ENCODE data around the gene DCANP1. TPM values are rescaled to one million over a fixed set of nuclear protein-coding genes. Genes with fewer than 3 reads are reported as not detected.

The DCANP1 gene
- total RNA-seq, 1 donor from 2014 or later: not detected

DNA sequence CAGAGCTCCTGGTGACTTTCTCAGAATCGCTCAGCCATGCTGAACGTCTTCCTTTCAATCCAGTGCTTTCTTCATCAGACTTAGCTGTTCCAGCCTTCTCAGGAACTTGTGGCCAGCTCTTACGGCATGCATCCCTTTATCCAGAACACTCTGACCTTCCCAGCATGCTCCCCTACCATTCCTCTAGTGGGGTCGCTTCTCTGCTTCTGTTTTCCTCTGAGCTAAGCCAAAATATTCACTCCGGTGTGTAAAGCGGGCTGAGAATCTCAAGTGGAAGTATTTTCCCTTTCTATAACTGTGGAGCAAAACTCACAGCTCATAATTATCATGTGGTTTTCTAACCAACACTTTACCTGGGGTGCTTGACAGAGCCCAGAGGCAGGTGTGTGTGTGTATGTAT, 6.2 kb downstream of the DCANP1 start:
- Mint-ChIP-seq H3K9me3 (no peaks in the 10 kb centered on the region), H3K4me3 (no peak overlapping the region), H3K36me3 (ENCODE audit: low read depth) (no peaks in the 10 kb centered on the region), H3K27me3 (ENCODE audit: insufficient read depth) (peaks cover 5% of the 10 kb centered on the region), H3K4me1 (ENCODE audit: low read depth) (no peaks in the 10 kb centered on the region), H3K27ac (no peak overlapping the region)
- no peak for DNase-seq (ENCODE audit: low spot score)
- intact Hi-C loops (cut with micrococcal nuclease): no loop called here

DNA sequence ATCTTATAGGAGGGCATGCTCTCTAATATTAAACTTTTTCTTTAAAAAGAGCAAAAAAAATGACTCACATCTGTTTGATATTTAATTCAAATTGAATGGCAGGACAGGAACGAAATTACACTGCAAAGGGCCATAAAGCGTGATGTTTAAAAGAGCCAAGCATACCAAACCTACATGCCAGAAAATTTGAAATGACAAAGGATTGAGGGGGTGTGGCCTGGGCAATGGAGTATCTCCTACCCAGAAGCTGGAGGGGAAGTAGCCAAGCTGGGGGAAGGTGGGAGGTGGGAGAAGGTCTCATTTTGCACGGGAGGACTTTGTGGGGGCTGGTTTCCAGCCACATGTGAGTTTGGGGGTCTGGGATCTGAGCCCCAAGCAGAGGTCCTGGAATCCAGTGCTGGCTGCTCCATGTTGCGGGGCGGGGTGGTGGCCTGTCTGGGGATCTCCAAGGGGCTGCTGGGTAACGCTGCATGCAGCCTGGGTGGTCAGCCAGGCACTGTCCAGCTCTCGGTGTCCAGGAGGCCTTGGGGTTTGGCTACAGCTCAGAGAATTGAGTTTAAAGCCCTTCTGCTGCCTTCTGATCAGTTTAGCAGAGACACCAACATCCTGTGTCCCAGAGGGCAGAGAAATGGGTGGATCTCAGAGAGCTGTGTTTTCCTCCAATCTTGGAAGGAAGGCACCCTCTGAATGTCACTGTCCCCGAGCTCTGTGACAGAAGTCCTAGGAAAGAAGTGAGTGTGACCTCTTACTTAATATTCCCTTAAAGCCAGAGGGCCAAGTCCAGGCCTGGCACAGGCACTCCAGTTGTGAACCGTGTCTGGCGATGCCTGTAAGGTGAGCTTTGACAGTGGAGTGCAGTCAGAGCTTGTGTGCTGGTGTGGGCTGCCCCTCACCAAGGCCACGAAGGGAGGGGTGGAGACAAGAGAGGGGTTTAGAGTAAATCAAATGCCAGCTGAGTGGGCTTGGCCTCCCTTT, 7.6 kb downstream of the DCANP1 start:
- Mint-ChIP-seq H3K27me3 (ENCODE audit: insufficient read depth) (peaks cover 7% of the 10 kb centered on the region), H3K36me3 (ENCODE audit: low read depth) (no peaks in the 10 kb centered on the region), H3K4me1 (ENCODE audit: low read depth) (no peaks in the 10 kb centered on the region), H3K27ac (no peak overlapping the region), H3K9me3 (no peaks in the 10 kb centered on the region), H3K4me3 (no peak overlapping the region)
- no peak for DNase-seq (ENCODE audit: low spot score)
- intact Hi-C loops (cut with micrococcal nuclease): no loop called here

DNA sequence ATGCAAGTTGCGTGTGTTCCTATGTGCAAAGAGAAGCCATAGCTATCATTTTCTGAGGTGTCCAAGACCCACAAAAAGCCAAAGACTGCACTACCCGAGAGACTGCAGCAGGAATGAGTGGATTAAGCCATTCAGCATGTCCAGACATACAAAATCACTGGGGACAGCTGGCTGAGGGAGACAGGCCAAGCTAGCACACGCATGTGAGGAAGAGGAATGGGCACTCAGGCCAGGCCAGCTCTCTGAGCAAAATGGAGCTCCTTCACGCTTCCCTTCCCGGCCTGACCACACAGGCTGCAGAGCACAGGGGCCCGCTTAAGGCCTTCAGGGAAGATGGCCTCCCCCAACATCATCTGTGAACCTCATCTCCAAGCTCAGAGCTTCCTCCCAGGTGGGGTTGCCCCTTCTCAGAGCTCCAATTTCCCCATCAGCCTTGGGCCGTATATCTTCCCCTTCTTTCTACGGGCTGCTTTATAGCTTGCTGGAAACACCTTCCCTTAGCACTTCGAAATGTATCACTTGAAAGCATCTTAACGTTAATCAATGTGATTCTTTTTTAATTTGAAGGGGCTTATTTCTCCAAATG, 8.4 kb downstream of the DCANP1 start:
- Mint-ChIP-seq H3K4me3 (no peak overlapping the region), H3K4me1 (ENCODE audit: low read depth) (no peaks in the 10 kb centered on the region), H3K36me3 (ENCODE audit: low read depth) (no peaks in the 10 kb centered on the region), H3K27ac (no peak overlapping the region), H3K27me3 (ENCODE audit: insufficient read depth) (peaks cover 10% of the 10 kb centered on the region), H3K9me3 (no peaks in the 10 kb centered on the region)
- intact Hi-C loops (cut with micrococcal nuclease): no loop called here
- no peak for DNase-seq (ENCODE audit: low spot score)

DNA sequence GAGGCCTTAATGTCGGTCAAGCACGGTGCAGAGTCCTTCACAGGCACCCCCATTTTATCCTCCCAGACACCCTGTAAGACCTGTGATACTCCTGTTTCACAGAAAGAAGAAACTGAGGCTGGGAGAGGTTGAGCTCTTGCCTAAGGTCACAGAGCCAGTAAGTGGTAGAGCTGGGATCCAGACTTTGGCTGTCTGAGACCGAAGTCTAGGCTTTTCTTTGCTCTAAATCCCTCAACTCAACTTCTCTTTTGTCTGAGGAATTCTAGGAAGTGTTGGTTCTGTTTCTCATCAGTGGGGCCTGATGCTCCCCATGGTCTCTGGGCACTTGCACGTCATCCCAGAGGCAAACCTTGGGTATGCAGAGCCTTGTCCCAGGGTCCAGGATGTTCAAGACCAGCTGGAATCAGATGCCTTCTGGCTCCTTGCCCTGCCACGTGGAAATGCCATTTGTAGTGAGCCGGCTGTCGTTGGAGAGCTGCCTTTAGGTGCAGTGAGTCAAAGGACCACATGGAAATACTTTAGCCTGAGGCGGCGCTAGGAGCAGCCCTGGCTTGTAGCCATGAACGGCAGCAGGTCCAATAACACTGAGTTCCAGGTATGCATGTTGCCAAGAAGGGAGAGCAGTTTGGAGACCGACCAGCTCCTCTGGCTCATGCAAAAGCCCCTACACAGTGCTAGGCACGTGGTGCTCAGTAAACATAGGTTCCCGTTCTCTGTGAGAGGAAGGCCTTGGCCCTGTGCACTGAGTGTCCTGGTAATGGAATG, 9.2 kb downstream of the DCANP1 start:
- H3K9me3 Mint-ChIP-seq: no peaks in the 10 kb centered on the region
- no peak overlapping the region for H3K4me3 Mint-ChIP-seq
- H3K27me3 Mint-ChIP-seq (ENCODE audit: insufficient read depth): peaks cover 12% of the 10 kb centered on the region
- intact Hi-C loops (cut with micrococcal nuclease): no loop called here
- H3K4me1 Mint-ChIP-seq (ENCODE audit: low read depth): no peaks in the 10 kb centered on the region
- H3K36me3 Mint-ChIP-seq (ENCODE audit: low read depth): no peaks in the 10 kb centered on the region
- no peak overlapping the region for H3K27ac Mint-ChIP-seq
- no peak for DNase-seq (ENCODE audit: low spot score)

DNA sequence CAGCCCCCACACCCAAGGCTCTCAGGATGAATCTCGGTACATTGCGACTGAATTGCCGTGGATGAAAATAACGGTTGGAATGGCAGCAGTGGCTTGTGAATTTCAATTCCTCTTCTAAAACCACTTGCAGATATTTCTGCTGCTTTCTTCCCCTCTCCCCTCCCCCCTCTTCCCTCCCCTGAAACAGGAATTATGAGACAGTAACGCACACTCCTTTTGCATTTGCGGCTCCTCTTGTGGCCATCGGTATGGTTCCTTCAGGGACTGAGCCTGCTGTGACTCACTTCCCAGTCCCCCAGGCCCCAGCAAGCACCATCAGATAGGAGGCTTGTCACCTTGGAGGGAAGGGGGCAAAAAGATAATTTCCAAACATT, 9.7 kb downstream of the DCANP1 start:
- no peaks in the 10 kb centered on the region for H3K36me3 Mint-ChIP-seq (ENCODE audit: low read depth)
- no peaks in the 10 kb centered on the region for H3K9me3 Mint-ChIP-seq
- no peak overlapping the region for H3K27ac Mint-ChIP-seq
- no peaks in the 10 kb centered on the region for H3K4me1 Mint-ChIP-seq (ENCODE audit: low read depth)
- intact Hi-C loops (cut with micrococcal nuclease): no loop called here
- H3K27me3 Mint-ChIP-seq (ENCODE audit: insufficient read depth): peaks cover 12% of the 10 kb centered on the region
- DNase-seq (ENCODE audit: low spot score): no peak
- H3K4me3 Mint-ChIP-seq: no peak overlapping the region

DNA sequence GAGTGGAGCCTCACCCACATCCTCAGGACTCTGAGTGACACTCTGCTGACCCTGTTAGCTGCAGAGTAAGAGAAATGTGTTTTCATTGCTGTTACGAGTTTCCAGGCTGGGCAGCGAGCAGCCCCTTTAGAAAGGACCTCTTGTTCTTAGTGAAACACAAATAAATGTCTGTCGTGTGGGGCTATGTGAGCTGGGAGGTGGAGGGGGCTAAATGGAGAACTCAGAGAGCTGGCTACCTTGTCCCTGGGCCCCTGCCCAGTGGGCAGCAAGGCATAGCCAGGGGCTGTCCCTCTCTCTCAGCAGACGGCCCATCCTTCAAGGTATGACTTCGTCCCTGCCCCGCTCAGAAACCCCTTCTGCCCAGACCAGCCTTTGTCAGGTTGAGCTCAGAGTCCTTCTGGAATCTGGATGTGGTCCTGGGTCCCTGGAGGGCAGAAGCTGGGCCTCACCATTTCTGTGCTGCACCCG, 10.2 kb downstream of the DCANP1 start:
- Mint-ChIP-seq H3K27me3 (ENCODE audit: insufficient read depth) (peaks cover 12% of the 10 kb centered on the region), H3K4me1 (ENCODE audit: low read depth) (no peaks in the 10 kb centered on the region), H3K27ac (no peak overlapping the region), H3K4me3 (no peak overlapping the region), H3K36me3 (ENCODE audit: low read depth) (no peaks in the 10 kb centered on the region), H3K9me3 (no peaks in the 10 kb centered on the region)
- intact Hi-C loops (cut with micrococcal nuclease): no loop called here
- no peak for DNase-seq (ENCODE audit: low spot score)

DNA sequence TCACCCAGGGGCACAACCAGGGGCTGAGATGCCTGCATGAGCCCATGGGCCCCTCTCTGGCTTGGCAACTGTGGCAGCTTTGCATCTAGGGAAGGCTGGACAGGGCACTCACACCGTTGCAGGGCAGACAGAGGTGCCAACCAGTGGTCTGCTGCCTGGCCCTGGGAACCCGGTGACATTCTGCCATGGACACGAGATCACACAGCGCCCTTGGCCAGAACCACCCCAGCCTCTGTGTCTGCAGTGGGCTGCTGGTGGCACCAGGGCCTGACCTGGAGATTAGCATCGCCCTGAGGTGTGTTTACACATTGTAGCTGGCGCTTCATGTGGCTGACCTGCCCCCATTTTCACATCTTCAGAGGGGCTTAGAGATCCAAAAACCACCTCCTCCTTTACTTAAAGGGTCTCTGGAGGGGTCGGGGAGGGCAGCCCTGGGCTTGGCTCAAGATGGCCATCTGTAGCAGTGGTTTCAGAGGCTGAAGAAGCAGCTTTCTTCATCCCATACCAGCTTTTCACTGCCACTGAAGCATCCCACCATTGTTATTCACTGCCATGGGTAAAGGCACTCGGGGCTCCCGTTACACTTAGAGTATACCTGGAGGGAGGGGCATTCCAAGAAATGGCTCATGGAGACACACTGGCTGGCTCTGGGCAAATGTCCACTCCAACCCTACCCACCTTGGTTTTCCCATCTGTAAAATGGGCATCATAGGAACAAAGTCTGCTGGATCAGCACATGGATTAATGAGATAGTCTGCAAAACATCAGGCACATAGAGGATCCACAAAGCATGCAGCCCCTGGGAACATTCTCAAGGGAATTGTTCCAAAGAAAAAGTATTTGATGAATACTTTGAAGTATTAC, 11.4 kb downstream of the DCANP1 start:
- Mint-ChIP-seq H3K27ac (no peak overlapping the region), H3K4me1 (ENCODE audit: low read depth) (no peaks in the 10 kb centered on the region), H3K4me3 (no peak overlapping the region), H3K27me3 (ENCODE audit: insufficient read depth) (peaks cover 12% of the 10 kb centered on the region), H3K9me3 (no peaks in the 10 kb centered on the region), H3K36me3 (ENCODE audit: low read depth) (no peaks in the 10 kb centered on the region)
- intact Hi-C loops (cut with micrococcal nuclease): no loop called here
- DNase-seq (ENCODE audit: low spot score): no peak

DNA sequence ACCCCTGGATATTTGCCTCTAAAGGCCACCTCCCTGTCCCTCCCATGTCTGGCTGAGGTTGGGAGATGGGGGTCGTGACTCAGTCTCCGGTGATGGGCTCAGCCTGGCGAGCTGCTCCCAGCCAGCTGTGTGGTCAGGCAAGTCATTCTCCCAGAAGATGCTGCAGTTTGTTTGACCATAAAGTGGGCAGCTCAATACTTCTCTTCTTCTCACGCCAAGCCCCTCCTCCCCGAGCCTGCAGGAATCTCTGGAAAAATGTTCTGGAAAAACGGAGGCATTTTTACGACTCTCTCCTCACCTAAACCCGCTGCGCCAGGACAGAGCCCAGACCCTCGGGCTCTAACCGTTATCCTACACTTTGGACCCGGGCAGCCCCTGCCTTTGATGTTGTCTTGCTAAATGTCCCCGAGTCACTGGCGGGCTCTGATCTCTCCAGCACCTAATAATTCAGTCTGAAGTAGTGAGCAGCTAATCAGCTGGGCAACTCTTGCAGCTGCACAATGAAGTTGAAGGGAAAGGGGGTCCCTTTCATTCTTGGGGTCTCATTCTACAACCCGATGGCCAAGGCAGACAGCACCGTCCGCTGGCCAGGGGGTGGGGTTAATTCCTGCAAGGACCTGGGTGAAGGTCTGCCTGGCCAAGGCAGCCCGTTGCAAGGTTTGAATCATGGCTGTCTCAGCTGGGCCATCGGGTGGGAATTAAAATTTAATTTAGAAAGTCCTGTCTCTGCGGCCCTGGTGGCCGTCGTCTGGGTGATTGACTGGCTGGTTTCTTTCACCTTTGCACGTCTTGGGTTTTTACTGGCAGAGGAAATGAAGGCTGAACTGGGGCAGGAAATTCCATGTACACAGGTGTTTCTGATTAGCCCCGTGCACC, 12.3 kb downstream of the DCANP1 start:
- intact Hi-C loops (cut with micrococcal nuclease): no loop called here

DNA sequence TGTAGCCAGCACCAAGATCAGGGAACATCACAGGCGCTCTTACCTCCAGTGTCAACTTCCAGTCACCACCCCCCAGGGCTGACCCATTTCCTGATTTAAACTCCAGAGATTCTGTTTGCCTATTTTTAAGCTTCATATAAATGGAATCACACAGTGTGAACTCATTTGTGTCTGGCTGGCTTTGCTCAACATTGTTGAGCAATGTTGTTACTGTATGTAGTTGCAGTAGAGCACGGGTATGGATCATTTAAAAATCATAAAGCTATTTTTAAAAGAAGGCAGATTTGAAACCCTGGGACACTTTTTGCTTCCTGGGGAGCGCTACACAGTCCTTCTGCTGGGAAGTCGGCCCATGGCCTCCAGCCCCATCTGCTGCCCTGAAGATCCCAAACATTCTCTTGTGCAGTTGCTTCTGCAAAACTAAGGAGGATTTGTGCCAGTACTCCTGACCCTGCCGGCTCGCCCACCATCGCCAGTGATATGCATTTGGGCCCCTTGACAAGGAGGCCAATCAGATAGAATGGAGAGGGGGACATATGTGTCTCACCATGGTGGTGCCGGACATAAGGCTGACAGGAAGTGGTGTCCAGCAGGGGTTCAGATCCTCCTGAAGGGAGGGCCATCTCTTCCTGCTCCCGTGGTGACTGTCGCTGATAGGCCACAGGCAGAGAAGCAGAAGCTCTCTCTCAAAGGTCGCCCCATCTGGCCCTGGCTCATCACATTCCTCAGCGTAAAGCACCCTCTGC, 13.3 kb downstream of the DCANP1 start:
- intact Hi-C loops (cut with micrococcal nuclease): no loop called here
- no peak for DNase-seq (ENCODE audit: low spot score)
- Mint-ChIP-seq H3K4me1 (ENCODE audit: low read depth) (no peaks in the 10 kb centered on the region), H3K36me3 (ENCODE audit: low read depth) (no peaks in the 10 kb centered on the region), H3K4me3 (no peak overlapping the region), H3K9me3 (no peaks in the 10 kb centered on the region), H3K27ac (no peak overlapping the region), H3K27me3 (ENCODE audit: insufficient read depth) (peaks cover 12% of the 10 kb centered on the region)

More for the DNA sequence above, 12.3 kb downstream of the DCANP1 start:
- DNase-seq (ENCODE audit: low spot score): no peak
- H3K27me3 Mint-ChIP-seq (ENCODE audit: insufficient read depth): peaks cover 12% of the 10 kb centered on the region
- no peaks in the 10 kb centered on the region for H3K9me3 Mint-ChIP-seq
- H3K4me3 Mint-ChIP-seq: no peak overlapping the region
- no peaks in the 10 kb centered on the region for H3K4me1 Mint-ChIP-seq (ENCODE audit: low read depth)
- H3K27ac Mint-ChIP-seq: no peak overlapping the region
- H3K36me3 Mint-ChIP-seq (ENCODE audit: low read depth): no peaks in the 10 kb centered on the region

DNA sequence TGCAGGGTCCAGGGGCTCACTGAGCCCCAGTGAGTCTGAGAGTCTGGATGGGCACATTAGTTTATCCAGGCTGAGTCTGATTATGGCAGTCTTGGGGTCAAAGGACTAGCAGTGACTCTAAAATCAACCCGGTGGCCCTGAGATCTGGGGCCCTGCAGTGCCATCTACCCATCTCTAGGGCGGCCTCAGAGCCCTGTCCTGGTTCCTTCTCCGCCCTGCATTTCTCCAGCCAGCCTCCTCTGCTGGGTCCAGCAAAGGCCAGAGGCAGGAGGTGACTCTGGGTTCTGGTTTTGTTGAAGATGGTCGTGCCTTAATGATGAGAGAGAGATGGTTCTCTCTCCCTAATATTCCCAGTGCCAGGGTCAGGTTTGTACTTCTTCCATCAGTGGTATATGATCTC, 15.0 kb downstream of the DCANP1 start:
- H3K4me1 Mint-ChIP-seq (ENCODE audit: low read depth): no peaks in the 10 kb centered on the region
- H3K9me3 Mint-ChIP-seq: peaks cover 7% of the 10 kb centered on the region
- no peak for DNase-seq (ENCODE audit: low spot score)
- intact Hi-C loops (cut with micrococcal nuclease): no loop called here
- peaks cover 12% of the 10 kb centered on the region for H3K27me3 Mint-ChIP-seq (ENCODE audit: insufficient read depth)
- no peak overlapping the region for H3K27ac Mint-ChIP-seq
- H3K4me3 Mint-ChIP-seq: no peak overlapping the region
- H3K36me3 Mint-ChIP-seq (ENCODE audit: low read depth): no peaks in the 10 kb centered on the region

DNA sequence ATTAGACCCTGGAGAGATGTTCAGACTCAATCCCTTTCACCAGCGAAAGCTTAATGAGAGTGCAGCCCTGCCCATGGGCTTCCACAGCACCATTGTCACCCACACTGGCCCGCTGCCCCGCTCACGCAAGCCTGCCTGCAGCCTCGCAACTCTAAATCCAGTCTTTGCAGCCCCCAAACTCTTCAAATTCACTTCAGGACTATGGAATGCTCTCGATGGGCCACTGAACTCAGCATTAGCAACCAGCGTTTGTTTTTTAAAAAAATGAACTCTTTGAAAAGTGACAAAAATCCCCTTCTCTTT, 17.1 kb downstream of the DCANP1 start:
- Mint-ChIP-seq H3K36me3 (ENCODE audit: low read depth) (no peaks in the 10 kb centered on the region), H3K27me3 (ENCODE audit: insufficient read depth) (peaks cover 12% of the 10 kb centered on the region), H3K4me1 (ENCODE audit: low read depth) (peaks cover 11% of the 10 kb centered on the region), H3K4me3 (no peak overlapping the region), H3K9me3 (peaks cover 7% of the 10 kb centered on the region), H3K27ac (no peak overlapping the region)
- intact Hi-C loops (cut with micrococcal nuclease): no loop called here
- no peak for DNase-seq (ENCODE audit: low spot score)

Data from activated T-helper 1 cell treated with anti-CD3 and anti-CD28 coated beads, Interleukin-12 subunit alpha, Interleukin-12 subunit beta, Interleukin-2, Interleukin-4 antibody, amounts not matched to agents 30 ng/mL and 10 ng/mL and 1 ng/mL, durations not matched to agents 14 hours and 24 hours and 36 hours (primary cell).